Nephron (organoid): Measurements from ENCODE around the gene HECW1.
A peak's percentile ranks its signal among the peaks of the same experiment; 100 is the strongest.

Experiments used
- H3K27ac Mint-ChIP-seq, 3 experiments: 2 replicates each; pipeline ENCODE4 v1.8.0; 2020; ENCODE audit warnings: mixed read lengths in 3 of 3, mild to moderate bottlenecking in 2 of 3, moderate library complexity in 1 of 3
- H3K27me3 Mint-ChIP-seq: 2 replicates; pipeline ENCODE4 v1.8.0; 2021; ENCODE audit warnings: low read depth, mild to moderate bottlenecking, moderate library complexity, mixed read lengths
- H3K36me3 Mint-ChIP-seq: 2 replicates; pipeline ENCODE4 v1.8.0; 2020; ENCODE audit warnings: low read depth, mixed read lengths
- H3K4me1 Mint-ChIP-seq: 2 replicates; pipeline ENCODE4 v1.8.0; 2020; ENCODE audit warnings: mixed read lengths
- H3K4me3 Mint-ChIP-seq, 3 experiments: 2 replicates each; pipeline ENCODE4 v1.8.0; 2020; ENCODE audit warnings: mild to moderate bottlenecking in 3 of 3, mixed read lengths in 3 of 3, moderate library complexity in 2 of 3
- H3K9me3 Mint-ChIP-seq: 2 replicates; pipeline ENCODE4 v1.8.0; 2020; ENCODE audit warnings: mixed read lengths
- TF ChIP-seq, protein P1 (sequence below), 3 experiments: fragments of 200-600 bp; sonication (generic); IDR thresholded peaks; one replicate each; pipeline ENCODE4 v1.5.0; 2021; ENCODE audit warnings: antibody characterized with exemption in 3 of 3; ENCODE audit not compliant: unreplicated experiment in 3 of 3

HECW1 gene

GRCh38 chr7:43155636-43156035 is 43.2 kb downstream of the HECW1 start:
- H3K4me3 Mint-ChIP-seq: no peak overlapping the region
- no peaks in the 10 kb centered on the region for H3K36me3 Mint-ChIP-seq
- TF ChIP-seq, protein P1, sequence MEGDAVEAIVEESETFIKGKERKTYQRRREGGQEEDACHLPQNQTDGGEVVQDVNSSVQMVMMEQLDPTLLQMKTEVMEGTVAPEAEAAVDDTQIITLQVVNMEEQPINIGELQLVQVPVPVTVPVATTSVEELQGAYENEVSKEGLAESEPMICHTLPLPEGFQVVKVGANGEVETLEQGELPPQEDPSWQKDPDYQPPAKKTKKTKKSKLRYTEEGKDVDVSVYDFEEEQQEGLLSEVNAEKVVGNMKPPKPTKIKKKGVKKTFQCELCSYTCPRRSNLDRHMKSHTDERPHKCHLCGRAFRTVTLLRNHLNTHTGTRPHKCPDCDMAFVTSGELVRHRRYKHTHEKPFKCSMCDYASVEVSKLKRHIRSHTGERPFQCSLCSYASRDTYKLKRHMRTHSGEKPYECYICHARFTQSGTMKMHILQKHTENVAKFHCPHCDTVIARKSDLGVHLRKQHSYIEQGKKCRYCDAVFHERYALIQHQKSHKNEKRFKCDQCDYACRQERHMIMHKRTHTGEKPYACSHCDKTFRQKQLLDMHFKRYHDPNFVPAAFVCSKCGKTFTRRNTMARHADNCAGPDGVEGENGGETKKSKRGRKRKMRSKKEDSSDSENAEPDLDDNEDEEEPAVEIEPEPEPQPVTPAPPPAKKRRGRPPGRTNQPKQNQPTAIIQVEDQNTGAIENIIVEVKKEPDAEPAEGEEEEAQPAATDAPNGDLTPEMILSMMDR (IDR thresholded peaks at IDR 0.05; ENCODE audit: unreplicated experiment in 3 of 3): no peak
- no peaks in the 10 kb centered on the region for H3K4me1 Mint-ChIP-seq
- H3K27me3 Mint-ChIP-seq: no peaks in the 10 kb centered on the region
- H3K9me3 Mint-ChIP-seq: no peaks in the 10 kb centered on the region
- no peak overlapping the region for H3K27ac Mint-ChIP-seq

GRCh38 chr7:43163885-43164284 is 51.4 kb downstream of the HECW1 start:
- Mint-ChIP-seq H3K27me3 (no peaks in the 10 kb centered on the region), H3K4me3 (no peak overlapping the region), H3K36me3 (no peaks in the 10 kb centered on the region), H3K4me1 (no peaks in the 10 kb centered on the region), H3K27ac (no peak overlapping the region), H3K9me3 (no peaks in the 10 kb centered on the region)
- TF ChIP-seq, protein P1 (IDR thresholded peaks at IDR 0.05; ENCODE audit: unreplicated experiment in 3 of 3): no peak

DNA sequence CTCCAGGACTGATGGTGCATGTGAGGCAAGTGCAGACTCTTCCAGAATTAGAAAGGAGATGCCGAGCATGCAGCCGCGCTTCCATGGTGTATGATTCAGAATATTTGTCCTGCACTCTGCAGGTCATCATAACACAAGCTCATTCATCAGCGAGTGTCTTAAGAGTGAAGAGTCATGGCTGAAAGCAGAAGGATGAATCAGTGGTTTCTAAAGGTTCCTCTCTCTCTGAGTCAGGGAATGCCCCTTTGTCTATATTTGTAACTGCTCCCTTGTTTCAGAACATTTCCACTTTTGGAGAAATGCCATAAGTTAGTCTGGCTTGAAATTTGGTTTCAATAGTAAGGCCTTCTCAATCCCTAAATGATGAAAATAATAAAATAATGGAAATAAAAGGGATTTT is 52.3 kb downstream of the HECW1 start:
- H3K27me3 Mint-ChIP-seq: no peaks in the 10 kb centered on the region
- H3K27ac Mint-ChIP-seq: no peak overlapping the region
- no peaks in the 10 kb centered on the region for H3K9me3 Mint-ChIP-seq
- no peaks in the 10 kb centered on the region for H3K4me1 Mint-ChIP-seq
- TF ChIP-seq, protein P1 (IDR thresholded peaks at IDR 0.05; ENCODE audit: unreplicated experiment in 3 of 3): no peak
- H3K4me3 Mint-ChIP-seq: no peak overlapping the region
- no peaks in the 10 kb centered on the region for H3K36me3 Mint-ChIP-seq

GRCh38 chr7:43166686-43167085 is 54.2 kb downstream of the HECW1 start:
- TF ChIP-seq, protein P1 (IDR thresholded peaks at IDR 0.05; ENCODE audit: unreplicated experiment in 3 of 3): no peak
- no peaks in the 10 kb centered on the region for H3K27me3 Mint-ChIP-seq
- no peak overlapping the region for H3K4me3 Mint-ChIP-seq
- H3K9me3 Mint-ChIP-seq: no peaks in the 10 kb centered on the region
- no peaks in the 10 kb centered on the region for H3K4me1 Mint-ChIP-seq
- no peak overlapping the region for H3K27ac Mint-ChIP-seq
- H3K36me3 Mint-ChIP-seq: no peaks in the 10 kb centered on the region

DNA sequence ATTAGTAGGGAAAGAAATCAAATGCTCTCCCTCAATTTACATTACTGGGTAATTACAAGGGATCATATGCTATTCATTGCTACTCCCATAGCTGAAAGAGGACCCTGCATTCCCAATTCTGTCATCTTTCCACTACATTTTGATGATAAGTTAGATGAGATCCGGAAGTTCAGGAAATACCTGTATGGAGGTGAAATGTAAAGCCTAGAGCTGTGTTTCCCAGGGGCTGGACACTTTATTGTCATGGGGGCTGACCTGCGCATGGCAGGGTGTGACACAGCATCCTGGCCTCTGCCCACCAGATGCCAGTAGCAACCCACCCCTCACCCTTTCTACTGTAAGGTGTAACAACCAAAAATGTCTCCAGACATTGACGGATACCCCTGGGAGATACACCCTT is 56.6 kb downstream of the HECW1 start:
- Mint-ChIP-seq H3K36me3 (no peaks in the 10 kb centered on the region), H3K27ac (no peak overlapping the region), H3K4me1 (no peaks in the 10 kb centered on the region), H3K27me3 (no peaks in the 10 kb centered on the region), H3K4me3 (no peak overlapping the region), H3K9me3 (no peaks in the 10 kb centered on the region)
- TF ChIP-seq, protein P1 (IDR thresholded peaks at IDR 0.05; ENCODE audit: unreplicated experiment in 3 of 3): no peak

DNA sequence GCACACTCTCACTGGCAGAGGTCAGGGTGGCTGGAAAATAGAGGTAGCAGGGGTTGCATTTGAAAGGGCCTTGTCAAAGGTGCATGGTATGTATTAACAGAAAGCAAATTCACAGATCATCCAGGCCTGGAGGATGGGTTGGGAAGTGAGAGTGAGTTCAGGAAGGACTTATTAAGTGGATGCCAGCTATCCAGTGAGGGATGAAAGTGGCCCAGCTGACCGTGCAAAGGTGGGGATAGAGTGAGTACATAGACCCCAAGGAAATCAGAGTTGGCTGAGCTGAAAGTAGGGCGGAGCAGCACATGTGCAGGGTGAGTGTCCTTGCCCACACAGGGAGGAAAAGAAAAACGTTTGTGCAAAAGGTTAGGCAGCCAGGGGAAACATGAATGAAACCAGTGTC is 58.1 kb downstream of the HECW1 start:
- Mint-ChIP-seq H3K36me3 (no peaks in the 10 kb centered on the region), H3K9me3 (no peaks in the 10 kb centered on the region), H3K27me3 (peaks cover 4% of the 10 kb centered on the region), H3K4me3 (no peak overlapping the region), H3K27ac (peak overlapping the region in 2 of 3 experiments; percentile 41 to 46), H3K4me1 (no peaks in the 10 kb centered on the region)
- TF ChIP-seq, protein P1 (IDR thresholded peaks at IDR 0.05; ENCODE audit: unreplicated experiment in 3 of 3): no peak
